WTC11 (cell line): Measurements from ENCODE around the gene CCND1. TPM values are rescaled to one million over a fixed set of nuclear protein-coding genes. Genes with fewer than 3 reads are reported as not detected.
A peak's percentile ranks its signal among the peaks of the same experiment; 100 is the strongest.

Source experiments
- ATF3 ChIP-seq: sonication (generic); formaldehyde crosslinking; conservative IDR thresholded peaks from 2 replicates; pipeline ENCODE4 v1.8.1; 2022; ENCODE audit warnings: mild to moderate bottlenecking, missing genetic modification reagents
- ATF6 ChIP-seq: sonication (generic); formaldehyde crosslinking; IDR thresholded peaks from 2 replicates; pipeline ENCODE4 v1.8.1; 2023; ENCODE audit warnings: mild to moderate bottlenecking, missing genetic modification reagents
- ELF4 ChIP-seq: sonication (generic); formaldehyde crosslinking; IDR thresholded peaks from 2 replicates; pipeline ENCODE4 v1.8.1; 2022; ENCODE audit warnings: low read depth, mild to moderate bottlenecking, moderate library complexity, missing genetic modification reagents
- ETV6 ChIP-seq: sonication (generic); formaldehyde crosslinking; IDR thresholded peaks from 2 replicates; pipeline ENCODE4 v1.8.1; 2022; ENCODE audit warnings: mild to moderate bottlenecking, missing genetic modification reagents
- FOXP1 ChIP-seq: sonication (generic); formaldehyde crosslinking; IDR thresholded peaks from 2 replicates; pipeline ENCODE4 v1.8.0; 2022; ENCODE audit warnings: missing genetic modification reagents, mild to moderate bottlenecking, moderate library complexity, borderline replicate concordance
- FOXP4 ChIP-seq: sonication (generic); formaldehyde crosslinking; IDR thresholded peaks from 2 replicates; pipeline ENCODE4 v1.8.0; 2022; ENCODE audit warnings: mild to moderate bottlenecking, missing genetic modification reagents
- GABPB1 ChIP-seq: sonication (generic); formaldehyde crosslinking; IDR thresholded peaks from 2 replicates; pipeline ENCODE4 v1.8.1; 2023; ENCODE audit warnings: mild to moderate bottlenecking, missing genetic modification reagents
- KAT7 ChIP-seq: sonication (generic); formaldehyde crosslinking; IDR thresholded peaks from 2 replicates; pipeline ENCODE4 v1.8.1; 2023; ENCODE audit warnings: missing genetic modification reagents, mild to moderate bottlenecking, borderline replicate concordance
- MAX ChIP-seq: sonication (generic); formaldehyde crosslinking; IDR thresholded peaks from 2 replicates; pipeline ENCODE4 v1.8.0; 2022; ENCODE audit warnings: mild to moderate bottlenecking, missing genetic modification reagents
- NR2C2 ChIP-seq: sonication (generic); formaldehyde crosslinking; IDR thresholded peaks from 2 replicates; pipeline ENCODE4 v1.8.0; 2022; ENCODE audit warnings: mild to moderate bottlenecking, missing genetic modification reagents
- NR3C1 ChIP-seq: sonication (generic); formaldehyde crosslinking; conservative IDR thresholded peaks from 2 replicates; pipeline ENCODE4 v1.8.1; 2023; ENCODE audit warnings: low read depth, mild to moderate bottlenecking, missing genetic modification reagents
- PRDM15 ChIP-seq: sonication (generic); formaldehyde crosslinking; IDR thresholded peaks from 2 replicates; pipeline ENCODE4 v1.8.0; 2022; ENCODE audit warnings: missing genetic modification reagents
- RELA ChIP-seq: sonication (generic); formaldehyde crosslinking; IDR thresholded peaks from 2 replicates; pipeline ENCODE4 v1.8.1; 2022; ENCODE audit warnings: missing genetic modification reagents, mild to moderate bottlenecking, borderline replicate concordance
- RORB ChIP-seq: fragments of 250-450 bp; sonication (Bioruptor Pico); IDR thresholded peaks from 2 replicates; pipeline ENCODE4 v1.9.0; 2021; ENCODE audit warnings: mild to moderate bottlenecking
- SMAD3 ChIP-seq: sonication (generic); formaldehyde crosslinking; IDR thresholded peaks from 2 replicates; pipeline ENCODE4 v1.8.0; 2022; ENCODE audit warnings: missing genetic modification reagents, mild to moderate bottlenecking, borderline replicate concordance
- SP1 ChIP-seq: sonication (generic); formaldehyde crosslinking; conservative IDR thresholded peaks from 2 replicates; pipeline ENCODE4 v1.8.1; 2022; ENCODE audit warnings: missing genetic modification reagents
- STAT6 ChIP-seq: sonication (generic); formaldehyde crosslinking; conservative IDR thresholded peaks from 2 replicates; pipeline ENCODE4 v1.8.1; 2023; ENCODE audit warnings: mild to moderate bottlenecking, low read depth, missing genetic modification reagents, moderate library complexity
- TCF7 ChIP-seq: sonication (generic); formaldehyde crosslinking; IDR thresholded peaks from 2 replicates; pipeline ENCODE4 v1.8.0; 2022; ENCODE audit warnings: mild to moderate bottlenecking, low read depth, missing genetic modification reagents, moderate library complexity
- TP53 ChIP-seq: sonication (generic); formaldehyde crosslinking; IDR thresholded peaks from 2 replicates; pipeline ENCODE4 v1.8.1; 2023; ENCODE audit warnings: mild to moderate bottlenecking, missing genetic modification reagents
- ZNF263 ChIP-seq: sonication (generic); formaldehyde crosslinking; IDR thresholded peaks from 2 replicates; pipeline ENCODE4 v1.8.1; 2022; ENCODE audit warnings: low read depth, mild to moderate bottlenecking, moderate library complexity, missing genetic modification reagents
- ZNF281 ChIP-seq: sonication (generic); formaldehyde crosslinking; IDR thresholded peaks from 2 replicates; pipeline ENCODE4 v1.8.0; 2023; ENCODE audit warnings: mild to moderate bottlenecking, missing genetic modification reagents
- ZNF317 ChIP-seq: sonication (generic); formaldehyde crosslinking; IDR thresholded peaks from 2 replicates; pipeline ENCODE4 v1.8.1; 2023; ENCODE audit warnings: low read depth, mild to moderate bottlenecking, moderate library complexity, missing genetic modification reagents, borderline replicate concordance
- ZNF396 ChIP-seq: fragments of 250-450 bp; sonication (Bioruptor Pico); IDR thresholded peaks from 2 replicates; pipeline ENCODE4 v1.8.0; 2021; ENCODE audit warnings: mild to moderate bottlenecking, moderate library complexity, borderline replicate concordance
- ZNF416 ChIP-seq: fragments of 250-450 bp; sonication (Bioruptor Pico); IDR thresholded peaks from 2 replicates; pipeline ENCODE4 v1.9.0; 2021; ENCODE audit warnings: mild to moderate bottlenecking, inconsistent platforms
- total RNA-seq: library from RNA; stranded (reverse); gene quantifications from 3 replicates; pipeline ENCODE4 v1.2.3, GENCODE V29; 2021

CCND1 gene
- total RNA-seq, 1 experiment from 2014 or later: 212 TPM

- TF ChIP-seq ETV6 (CRISPR knock-in tag) (peak; percentile 81), TP53 (CRISPR knock-in tag) (no peak), ZNF281 (CRISPR knock-in tag) (no peak), ZNF317 (CRISPR knock-in tag) (no peak), FOXP4 (CRISPR knock-in tag) (peak; percentile 43; the same call in 1 of the 2 replicates), FOXP1 (CRISPR knock-in tag) (peak; percentile 76; the same call in 1 of the 2 replicates), ZNF416 (no peak), ZNF396 (no peak), ELF4 (no peak), ATF6 (CRISPR knock-in tag) (no peak), NR2C2 (CRISPR knock-in tag) (no peak), PRDM15 (CRISPR knock-in tag) (no peak), NR3C1 (CRISPR knock-in tag) (no peak), STAT6 (CRISPR knock-in tag) (no peak), SMAD3 (CRISPR knock-in tag) (0 out of 2 replicates have a peak, but pooled peaks have one; percentile 40), ATF3 (CRISPR knock-in tag) (peak; percentile 65; the same call in 1 of the 2 replicates), GABPB1 (peak; percentile 69), ZNF263 (no peak), RELA (CRISPR knock-in tag) (no peak), SP1 (CRISPR knock-in tag) (peak; percentile 96), RORB (no peak), KAT7 (0 out of 2 replicates have a peak, but pooled peaks have one; percentile 43), TCF7 (0 out of 2 replicates have a peak, but pooled peaks have one; percentile 41), MAX (CRISPR knock-in tag) (peak; percentile 87)
Measured at GRCh38 chr11:69674886-69675714, 34.1 kb downstream of the CCND1 start, which contains the start of gene LTO1 (continued).
